HG02884 (cell line): ENCODE data around the gene GLRA1.
"Not testable (repeated sequence)": the region's sequence is repeated elsewhere in the genome, so short reads cannot be mapped to it uniquely, and the experiment has no call there.

ENCODE experiments used
- ATAC-seq: cut with Tn5 transposase; IDR thresholded peaks from one replicate; pipeline ENCODE4 v1.9.1; 2021; ENCODE audit warnings: mild to moderate bottlenecking, moderate library complexity; ENCODE audit not compliant: unreplicated experiment

The GLRA1 gene

GRCh38 chr5:151921916-151922315 is 2.7 kb downstream of the GLRA1 start:
- no peak for ATAC-seq

- ATAC-seq, result no peak
Observed at GRCh38 chr5:151917904-151918303, 6.7 kb downstream of the GLRA1 start.

GRCh38 chr5:151913425-151913824 is 11.2 kb downstream of the GLRA1 start:
- no peak for ATAC-seq

- no peak for ATAC-seq
Observed at GRCh38 chr5:151912360-151912759, 12.3 kb downstream of the GLRA1 start.

GRCh38 chr5:151911011-151911410 is 13.6 kb downstream of the GLRA1 start:
- no peak for ATAC-seq

GRCh38 chr5:151909628-151910027 is 15.0 kb downstream of the GLRA1 start:
- ATAC-seq, result no peak

- ATAC-seq, result no peak
Observed at GRCh38 chr5:151906246-151906645, 18.4 kb downstream of the GLRA1 start.

GRCh38 chr5:151905557-151905961 is 19.1 kb downstream of the GLRA1 start:
- ATAC-seq, result no peak

GRCh38 chr5:151904909-151905308 is 19.7 kb downstream of the GLRA1 start:
- ATAC-seq, result no peak

- ATAC-seq, result no peak
Observed at GRCh38 chr5:151904127-151904526, 20.5 kb downstream of the GLRA1 start.

GRCh38 chr5:151903243-151903653 is 21.4 kb downstream of the GLRA1 start:
- peak; percentile 97 for ATAC-seq

- no peak for ATAC-seq
Observed at GRCh38 chr5:151902215-151902614, 22.4 kb downstream of the GLRA1 start.

- ATAC-seq, result no peak
Observed at GRCh38 chr5:151901611-151902010, 23.0 kb downstream of the GLRA1 start.

GRCh38 chr5:151900891-151901290 is 23.8 kb downstream of the GLRA1 start:
- ATAC-seq, result no peak

- ATAC-seq, result no peak
Observed at GRCh38 chr5:151899399-151899798, 25.3 kb downstream of the GLRA1 start.

- no peak for ATAC-seq
Observed at GRCh38 chr5:151897896-151898295, 26.8 kb downstream of the GLRA1 start.

GRCh38 chr5:151897020-151897552 is 27.6 kb downstream of the GLRA1 start:
- no peak for ATAC-seq

GRCh38 chr5:151896031-151896691 is 28.5 kb downstream of the GLRA1 start:
- ATAC-seq, result no peak

- ATAC-seq, result no peak
Observed at GRCh38 chr5:151895660-151896030, 29.0 kb downstream of the GLRA1 start.

GRCh38 chr5:151893485-151893884 is 31.2 kb downstream of the GLRA1 start:
- not testable (repeated sequence) for ATAC-seq

- ATAC-seq, result no peak
Observed at GRCh38 chr5:151892393-151892792, 32.3 kb downstream of the GLRA1 start.

GRCh38 chr5:151890299-151890698 is 34.4 kb downstream of the GLRA1 start:
- no peak for ATAC-seq

- no peak for ATAC-seq
Observed at GRCh38 chr5:151889614-151890013, 35.0 kb downstream of the GLRA1 start.
